Trophoblast cell (in vitro differentiated cells and primary cell): ENCODE results near the gene ZNF574.

ENCODE experiments used
- DNase-seq, 2 donors: peaks; one replicate each; pipeline ENCODE4 v3.0.0-alpha.2; 2016
- H2AFZ ChIP-seq: 2 replicates; pipeline ENCODE4 v1.6.1; 2013; ENCODE audit warnings: low read length, moderate library complexity, mild to moderate bottlenecking; ENCODE audit not compliant: insufficient read depth, poor library complexity
- H2AK5ac ChIP-seq: 2 replicates; pipeline ENCODE4 v1.6.1; 2013; ENCODE audit warnings: mild to moderate bottlenecking, low read length
- H2BK120ac ChIP-seq: 2 replicates; pipeline ENCODE4 v1.6.1; 2013; ENCODE audit warnings: low read length, mild to moderate bottlenecking, moderate library complexity; ENCODE audit not compliant: insufficient read depth, poor library complexity
- H2BK12ac ChIP-seq: 2 replicates; pipeline ENCODE4 v1.6.1; 2013; ENCODE audit warnings: mild to moderate bottlenecking, low read length, moderate library complexity
- H2BK5ac ChIP-seq: 2 replicates; pipeline ENCODE4 v1.6.1; 2013; ENCODE audit warnings: low read length, low read depth, moderate library complexity, mild to moderate bottlenecking; ENCODE audit not compliant: poor library complexity
- H3K14ac ChIP-seq: 2 replicates; pipeline ENCODE4 v1.6.1; 2013; ENCODE audit warnings: mild to moderate bottlenecking, low read length
- H3K18ac ChIP-seq: 2 replicates; pipeline ENCODE4 v1.6.1; 2013; ENCODE audit warnings: mild to moderate bottlenecking, low read length
- H3K23ac ChIP-seq: 2 replicates; pipeline ENCODE4 v1.6.1; 2013; ENCODE audit warnings: low read length
- H3K27ac ChIP-seq: 2 replicates; pipeline ENCODE4 v1.5.1; 2013; ENCODE audit warnings: low read depth, mild to moderate bottlenecking, inconsistent platforms, low read length, moderate library complexity
- H3K27me3 ChIP-seq: 2 replicates; pipeline ENCODE4 v1.6.1; 2013; ENCODE audit warnings: inconsistent platforms, mild to moderate bottlenecking, low read length, moderate library complexity; ENCODE audit not compliant: insufficient read depth
- H3K36me3 ChIP-seq, 2 experiments: 1 replicate in 1 of 2; 2 replicates in 1 of 2; pipeline ENCODE4 v1.6.1; 2013; ENCODE audit warnings: low read length in 2 of 2, mild to moderate bottlenecking in 2 of 2, moderate library complexity in 1 of 2; ENCODE audit not compliant: insufficient read depth in 2 of 2, control insufficient read depth in 1 of 2
- H3K4ac ChIP-seq: 2 replicates; pipeline ENCODE4 v1.6.1; 2013; ENCODE audit warnings: low read depth, mild to moderate bottlenecking, low read length, moderate library complexity
- H3K4me1 ChIP-seq, 2 experiments: 1 replicate in 1 of 2; 2 replicates in 1 of 2; pipeline ENCODE4 v1.6.1; 2013; ENCODE audit warnings: low read length in 2 of 2, mild to moderate bottlenecking in 2 of 2, moderate library complexity in 1 of 2; ENCODE audit not compliant: insufficient read depth in 2 of 2, control insufficient read depth in 1 of 2
- H3K4me2 ChIP-seq: 2 replicates; pipeline ENCODE4 v1.6.1; 2013; ENCODE audit warnings: inconsistent platforms, mild to moderate bottlenecking, low read length, moderate library complexity
- H3K4me3 ChIP-seq: 2 replicates; pipeline ENCODE4 v1.5.1; 2013; ENCODE audit warnings: mild to moderate bottlenecking, low read depth, low read length, inconsistent platforms
- H3K79me1 ChIP-seq: one replicate; pipeline ENCODE4 v1.6.1; 2013; ENCODE audit warnings: low read length
- H3K79me2 ChIP-seq: 2 replicates; pipeline ENCODE4 v1.6.1; 2013; ENCODE audit warnings: low read length, mild to moderate bottlenecking; ENCODE audit not compliant: control insufficient read depth, insufficient read depth, poor library complexity
- H3K9ac ChIP-seq: 2 replicates; pipeline ENCODE4 v1.6.1; 2013; ENCODE audit warnings: mild to moderate bottlenecking, low read length
- H3K9me3 ChIP-seq: 2 replicates; pipeline ENCODE4 v1.6.1; 2013; ENCODE audit warnings: low read depth, mild to moderate bottlenecking, control low read depth, inconsistent platforms, low read length; ENCODE audit not compliant: insufficient read depth
- H4K12ac ChIP-seq: 2 replicates; pipeline ENCODE4 v1.6.1; 2013; ENCODE audit warnings: low read depth, mild to moderate bottlenecking, low read length, moderate library complexity
- H4K8ac ChIP-seq: 2 replicates; pipeline ENCODE4 v1.6.1; 2013; ENCODE audit warnings: low read depth, mild to moderate bottlenecking, low read length, moderate library complexity
- H4K91ac ChIP-seq: one replicate; pipeline ENCODE4 v1.6.1; 2013; ENCODE audit warnings: low read depth, mild to moderate bottlenecking, low read length, moderate library complexity
- WGBS: extraction: QIAGEN DNeasy Blood & Tissue Kit; methylation state at CpG from one replicate; pipeline ENCODE4 v1.1.7; 2013; ENCODE audit warnings: missing lambda C conversion rate; ENCODE audit not compliant: insufficient read length, insufficient coverage; ENCODE audit errors: extremely low coverage; 5-methylcytosine and 5-hydroxymethylcytosine counted together

Gene ZNF574

GRCh38 chr19:42120276-42120980, 44.5 kb downstream of the ZNF574 start:
- Histone ChIP-seq H3K14ac (no peak overlapping the region), H3K18ac (no peak overlapping the region), H3K23ac (no peak overlapping the region), H3K4me3 (no peak overlapping the region), H3K4ac (no peak overlapping the region), H3K9ac (no peak overlapping the region), H2AK5ac (no peak overlapping the region), H3K79me1 (no peaks in the 10 kb centered on the region), H4K8ac (no peak overlapping the region), H3K9me3 (peaks cover 2% of the 10 kb centered on the region), H2BK120ac (no peak overlapping the region), H4K91ac (no peak overlapping the region), H3K27ac (no peak overlapping the region), H3K36me3 (no peaks in the 10 kb centered on the region), H2AFZ (no peak overlapping the region), H4K12ac (no peak overlapping the region), H3K4me1 (peaks cover 10 to 12% of the 10 kb centered on the region in 2 experiments), H3K27me3 (no peaks in the 10 kb centered on the region), H2BK5ac (no peak overlapping the region), H3K4me2 (no peak overlapping the region), H3K79me2 (no peaks in the 10 kb centered on the region), H2BK12ac (no peak overlapping the region)
- no CpG with 5 or more reads among the region's 10 CpGs for WGBS
- no peak for DNase-seq

DNA sequence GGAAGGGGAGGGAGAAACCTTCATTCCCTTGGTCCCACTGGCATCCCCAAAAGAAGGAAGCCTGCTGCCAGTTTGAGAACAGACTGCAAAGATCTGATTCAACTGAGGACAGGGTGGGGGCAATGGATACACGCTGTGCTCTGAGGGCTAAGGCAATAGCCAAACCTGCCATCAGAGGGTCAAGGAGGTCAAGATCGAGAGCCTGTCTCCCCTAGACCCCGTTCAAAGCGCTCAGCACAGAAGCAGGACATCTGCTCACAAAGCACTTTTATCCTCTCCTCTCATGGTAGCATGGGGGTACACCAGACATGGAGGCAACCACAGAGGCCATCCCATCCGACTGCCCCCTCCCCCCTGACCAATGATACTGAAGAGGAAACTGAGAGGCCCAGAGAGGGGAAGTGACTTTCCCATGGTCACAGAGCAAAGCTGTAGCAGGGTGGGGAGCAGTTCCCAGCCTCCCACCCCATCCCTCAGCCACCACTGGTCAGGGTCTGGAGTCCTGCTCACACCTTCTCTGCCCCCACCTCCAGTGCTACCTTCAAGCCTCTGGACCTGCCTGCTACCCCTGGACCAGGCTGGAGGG, 45.2 kb downstream of the ZNF574 start:
- no peak for DNase-seq
- no peak overlapping the region for H4K8ac ChIP-seq
- H3K4me3 ChIP-seq: no peak overlapping the region
- H3K27me3 ChIP-seq: no peaks in the 10 kb centered on the region
- H3K9ac ChIP-seq: no peak overlapping the region
- no peak overlapping the region for H3K23ac ChIP-seq
- H2AK5ac ChIP-seq: no peak overlapping the region
- peak overlapping the region; percentile 20 for H3K14ac ChIP-seq
- peaks cover 9 to 12% of the 10 kb centered on the region in 2 experiments for H3K4me1 ChIP-seq
- H3K36me3 ChIP-seq: no peaks in the 10 kb centered on the region
- no peak overlapping the region for H3K4me2 ChIP-seq
- no CpG with 5 or more reads among the region's 5 CpGs for WGBS
- H3K79me2 ChIP-seq: no peaks in the 10 kb centered on the region
- H2AFZ ChIP-seq: no peak overlapping the region
- no peak overlapping the region for H4K91ac ChIP-seq
- no peak overlapping the region for H3K27ac ChIP-seq
- no peak overlapping the region for H2BK12ac ChIP-seq
- no peak overlapping the region for H2BK120ac ChIP-seq
- H2BK5ac ChIP-seq: no peak overlapping the region
- H3K18ac ChIP-seq: no peak overlapping the region
- no peaks in the 10 kb centered on the region for H3K79me1 ChIP-seq
- H3K9me3 ChIP-seq: peaks cover 2% of the 10 kb centered on the region
- no peak overlapping the region for H4K12ac ChIP-seq
- no peak overlapping the region for H3K4ac ChIP-seq

GRCh38 chr19:42121656-42122069, 45.7 kb downstream of the ZNF574 start:
- Histone ChIP-seq H3K14ac (no peak overlapping the region), H2AFZ (no peak overlapping the region), H3K4ac (no peak overlapping the region), H3K18ac (no peak overlapping the region), H3K4me3 (no peak overlapping the region), H3K27ac (no peak overlapping the region), H3K36me3 (no peaks in the 10 kb centered on the region), H3K4me1 (peaks cover 9 to 12% of the 10 kb centered on the region in 2 experiments), H3K9me3 (no peaks in the 10 kb centered on the region), H4K91ac (no peak overlapping the region), H3K4me2 (no peak overlapping the region), H3K23ac (no peak overlapping the region), H2BK120ac (no peak overlapping the region), H3K79me2 (no peaks in the 10 kb centered on the region), H3K79me1 (no peaks in the 10 kb centered on the region), H2BK12ac (no peak overlapping the region), H2BK5ac (no peak overlapping the region), H4K12ac (no peak overlapping the region), H4K8ac (no peak overlapping the region), H2AK5ac (no peak overlapping the region), H3K9ac (no peak overlapping the region), H3K27me3 (no peaks in the 10 kb centered on the region)
- no CpG with 5 or more reads among the region's 8 CpGs for WGBS
- peak; percentile 28 to 31 for DNase-seq

DNA sequence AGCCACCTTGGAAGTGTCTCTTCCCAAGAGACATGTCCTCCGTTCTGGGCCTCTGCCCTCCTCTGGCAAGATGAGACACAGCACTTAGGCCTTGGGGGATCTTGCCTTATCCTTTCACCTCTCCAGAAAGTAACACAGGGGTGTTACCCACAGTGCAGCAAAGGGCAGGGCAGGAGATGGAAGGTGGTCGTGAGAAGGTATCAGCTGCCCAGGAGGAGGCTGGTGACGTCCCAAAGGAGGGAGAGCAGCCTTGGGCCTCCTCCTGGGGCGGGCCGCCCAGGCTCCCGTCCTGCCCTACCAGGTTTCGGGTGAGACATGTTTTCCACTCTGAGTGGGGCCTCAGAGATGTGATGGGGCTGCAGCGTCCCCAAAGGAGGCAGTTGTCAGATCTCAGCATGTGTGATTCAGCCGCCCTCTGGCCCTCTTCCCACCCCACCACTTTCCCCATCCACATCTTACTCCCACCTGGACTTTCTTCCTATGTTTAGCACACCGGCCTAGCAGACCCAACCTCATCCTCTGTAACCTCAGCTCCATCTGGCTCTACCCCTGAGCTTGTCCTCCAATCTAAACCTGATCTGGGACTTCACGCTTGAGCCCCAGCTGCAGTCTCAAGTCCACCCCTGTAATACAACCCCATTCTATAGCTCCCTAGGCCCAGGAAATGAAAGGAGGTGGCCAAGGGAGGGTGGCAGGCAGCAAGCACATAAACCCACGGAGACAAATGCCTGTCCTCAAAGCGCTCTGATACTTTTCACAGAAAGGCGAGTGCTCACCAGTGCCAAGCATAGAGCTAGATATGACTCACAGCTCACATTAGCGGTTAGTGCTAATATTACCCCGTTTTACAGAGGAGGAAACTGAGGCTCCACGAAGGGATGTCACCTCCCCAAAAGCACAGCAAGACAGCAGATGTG, 47.0 kb downstream of the ZNF574 start:
- Histone ChIP-seq H3K79me1 (no peaks in the 10 kb centered on the region), H3K4me1 (peaks cover 9 to 12% of the 10 kb centered on the region in 2 experiments), H4K91ac (no peak overlapping the region), H3K23ac (no peak overlapping the region), H3K27me3 (no peaks in the 10 kb centered on the region), H3K79me2 (no peaks in the 10 kb centered on the region), H3K9me3 (no peaks in the 10 kb centered on the region), H2BK120ac (no peak overlapping the region), H4K12ac (no peak overlapping the region), H3K36me3 (no peaks in the 10 kb centered on the region), H4K8ac (no peak overlapping the region), H3K4me3 (no peak overlapping the region), H2AK5ac (no peak overlapping the region), H3K18ac (no peak overlapping the region), H3K9ac (no peak overlapping the region), H3K4ac (no peak overlapping the region), H2BK12ac (no peak overlapping the region), H2BK5ac (no peak overlapping the region), H3K4me2 (no peak overlapping the region), H3K27ac (no peak overlapping the region), H3K14ac (no peak overlapping the region), H2AFZ (no peak overlapping the region)
- no peak for DNase-seq
- no CpG with 5 or more reads among the region's 17 CpGs for WGBS
